ENCODE data around the gene NLRC5. TPM values are rescaled to one million over a fixed set of nuclear protein-coding genes. Genes with fewer than 3 reads are reported as not detected.
"Not testable (repeated sequence)": the region's sequence is repeated elsewhere in the genome, so short reads cannot be mapped to it uniquely, and the experiment has no call there.

Gene NLRC5
- total RNA-seq, 2 experiments from 2014 or later: 135 to 153 TPM

DNA sequence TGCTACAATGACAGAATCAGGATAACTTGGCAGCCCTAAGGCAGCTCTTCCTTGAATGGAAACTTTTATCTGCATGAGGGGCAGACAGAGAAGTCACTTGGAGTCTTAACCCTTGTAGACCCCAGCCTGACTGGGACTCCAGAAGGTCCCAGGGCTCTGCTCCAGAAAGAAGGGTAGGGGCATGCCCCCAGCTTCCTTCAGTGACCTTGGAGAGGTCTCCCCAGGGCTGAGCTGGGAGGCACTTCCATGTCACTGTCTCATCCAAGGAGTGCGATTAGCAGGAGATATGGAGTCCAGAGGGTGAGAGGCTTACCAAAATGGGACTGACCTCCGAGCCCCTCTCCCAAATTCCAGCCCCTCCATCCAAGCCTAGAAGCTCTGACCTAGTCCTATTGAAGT, 3.4 kb upstream of the NLRC5 start:
- ChIA-PET POLR2A (interaction anchor here (0.7 to 21.4 kb wide), 12 partner anchors 9 to 54 kb away, joined by 3 to 367 read pairs (median 8); partner anchors contain the start of gene HERPUD1), CTCF (interaction anchor here (0.9 to 8.3 kb wide), 5 partner anchors 11 to 60 kb away, joined by 3 to 87 read pairs (median 4); partner anchors contain the start of gene CETP)
- no peak for ATAC-seq
- peak overlapping the region; percentile 99 for H3K27ac Mint-ChIP-seq
- H3K36me3 Mint-ChIP-seq (ENCODE audit: low read depth): peaks cover 71% of the 10 kb centered on the region
- H3K9me3 Mint-ChIP-seq: no peaks in the 10 kb centered on the region
- DNase-seq: no peak
- peak overlapping the region; percentile 97 for H3K4me3 Mint-ChIP-seq
- TF ChIP-seq, protein P1, sequence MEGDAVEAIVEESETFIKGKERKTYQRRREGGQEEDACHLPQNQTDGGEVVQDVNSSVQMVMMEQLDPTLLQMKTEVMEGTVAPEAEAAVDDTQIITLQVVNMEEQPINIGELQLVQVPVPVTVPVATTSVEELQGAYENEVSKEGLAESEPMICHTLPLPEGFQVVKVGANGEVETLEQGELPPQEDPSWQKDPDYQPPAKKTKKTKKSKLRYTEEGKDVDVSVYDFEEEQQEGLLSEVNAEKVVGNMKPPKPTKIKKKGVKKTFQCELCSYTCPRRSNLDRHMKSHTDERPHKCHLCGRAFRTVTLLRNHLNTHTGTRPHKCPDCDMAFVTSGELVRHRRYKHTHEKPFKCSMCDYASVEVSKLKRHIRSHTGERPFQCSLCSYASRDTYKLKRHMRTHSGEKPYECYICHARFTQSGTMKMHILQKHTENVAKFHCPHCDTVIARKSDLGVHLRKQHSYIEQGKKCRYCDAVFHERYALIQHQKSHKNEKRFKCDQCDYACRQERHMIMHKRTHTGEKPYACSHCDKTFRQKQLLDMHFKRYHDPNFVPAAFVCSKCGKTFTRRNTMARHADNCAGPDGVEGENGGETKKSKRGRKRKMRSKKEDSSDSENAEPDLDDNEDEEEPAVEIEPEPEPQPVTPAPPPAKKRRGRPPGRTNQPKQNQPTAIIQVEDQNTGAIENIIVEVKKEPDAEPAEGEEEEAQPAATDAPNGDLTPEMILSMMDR (IDR thresholded peaks at IDR 0.05): no peak
- peaks cover 67% of the 10 kb centered on the region for H3K4me1 Mint-ChIP-seq (ENCODE audit: low read depth)
- intact Hi-C loops (cut with micrococcal nuclease): no loop called here
- H3K27me3 Mint-ChIP-seq: no peaks in the 10 kb centered on the region

DNA sequence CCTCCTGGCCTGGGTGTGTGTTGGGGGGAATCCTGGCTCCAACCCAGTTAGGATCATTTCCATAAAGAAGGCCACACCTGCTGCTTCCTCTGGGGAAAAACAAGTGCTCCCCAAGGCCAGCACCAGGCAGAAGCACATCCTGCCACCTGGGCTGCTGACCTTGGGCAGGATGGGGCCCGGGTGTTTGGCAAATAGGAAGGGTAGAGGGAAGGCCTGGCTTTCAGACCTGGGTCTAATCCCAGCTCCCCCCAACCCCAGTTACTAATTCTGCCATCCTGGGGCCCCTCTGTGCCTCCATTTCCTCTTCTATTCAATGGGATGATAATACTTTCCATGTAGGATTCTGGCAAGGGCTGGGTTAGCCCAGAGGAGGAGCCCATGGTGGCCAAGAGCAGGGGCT, 3.0 kb upstream of the NLRC5 start:
- peaks cover 70% of the 10 kb centered on the region for H3K36me3 Mint-ChIP-seq (ENCODE audit: low read depth)
- peaks cover 63% of the 10 kb centered on the region for H3K4me1 Mint-ChIP-seq (ENCODE audit: low read depth)
- H3K9me3 Mint-ChIP-seq: no peaks in the 10 kb centered on the region
- TF ChIP-seq, protein P1 (IDR thresholded peaks at IDR 0.05): no peak
- POLR2A ChIA-PET: interaction anchor here (0.7 to 21.4 kb wide), 13 partner anchors 8 to 117 kb away, joined by 3 to 367 read pairs (median 7); partner anchors contain the start of gene HERPUD1
- CTCF ChIA-PET: interaction anchor here (0.9 to 8.3 kb wide), 6 partner anchors 11 to 60 kb away, joined by 3 to 87 read pairs (median 4); partner anchors contain the start of gene CETP
- ATAC-seq (no peak), DNase-seq (no peak)
- peak overlapping the region; percentile 99 for H3K27ac Mint-ChIP-seq
- intact Hi-C loops (cut with micrococcal nuclease): no loop called here
- H3K27me3 Mint-ChIP-seq: no peaks in the 10 kb centered on the region
- H3K4me3 Mint-ChIP-seq: peak overlapping the region; percentile 97

DNA sequence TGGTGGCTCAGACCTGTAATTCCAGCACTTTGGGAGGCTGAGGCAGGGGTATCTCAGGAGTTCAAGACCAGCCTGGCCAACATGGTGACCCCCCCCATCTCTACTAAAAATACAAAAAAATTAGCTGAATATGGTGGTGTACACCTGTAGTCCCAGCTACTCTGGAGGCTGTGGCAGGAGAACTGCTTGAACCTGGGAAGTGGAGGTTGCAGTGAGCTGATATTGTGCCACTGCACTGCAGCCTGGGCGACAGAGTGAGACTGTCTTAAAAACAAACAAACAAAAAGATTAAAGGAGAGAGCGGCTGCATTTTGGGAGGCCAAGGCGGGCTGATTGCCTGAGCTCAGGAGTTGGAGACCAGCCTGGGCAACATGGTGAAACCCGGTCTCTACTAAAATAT, 2.4 kb upstream of the NLRC5 start:
- H3K27me3 Mint-ChIP-seq; ATAC-seq; intact Hi-C loops (cut with micrococcal nuclease); DNase-seq; H3K9me3 Mint-ChIP-seq: not testable (repeated sequence)
- Mint-ChIP-seq H3K36me3 (ENCODE audit: low read depth) (peaks cover 69% of the 10 kb centered on the region), H3K4me3 (peak overlapping the region; percentile 97), H3K27ac (peak overlapping the region; percentile 99), H3K4me1 (ENCODE audit: low read depth) (peaks cover 60% of the 10 kb centered on the region)
- POLR2A ChIA-PET: interaction anchor here (0.7 to 21.4 kb wide), 10 partner anchors 9 to 117 kb away, joined by 3 to 367 read pairs (median 10); no protein-coding TSS in a partner anchor
- CTCF ChIA-PET: interaction anchor here (1.0 to 8.3 kb wide), 4 partner anchors 11 to 59 kb away, joined by 3 to 87 read pairs (median 5); partner anchors contain the start of gene CETP

DNA sequence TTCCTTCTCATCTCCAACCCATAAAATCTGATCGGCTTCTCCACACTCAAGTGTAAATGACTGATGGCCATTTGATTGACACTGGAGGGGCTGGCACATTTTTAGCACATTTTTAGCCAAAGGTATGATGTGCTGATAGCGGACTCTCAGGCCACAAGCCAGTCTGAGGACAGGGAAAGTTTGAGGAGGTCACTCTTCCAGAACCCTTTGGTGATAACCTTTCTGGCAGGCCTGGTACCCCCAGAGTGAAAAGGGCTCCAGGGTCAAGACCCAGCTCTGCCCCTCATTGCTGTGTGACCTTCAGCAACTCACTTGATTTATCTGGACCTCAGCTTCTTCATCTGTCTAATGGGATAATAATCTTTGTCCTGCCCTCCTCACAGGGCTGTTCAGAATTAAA, 1.7 kb upstream of the NLRC5 start:
- Mint-ChIP-seq H3K4me1 (ENCODE audit: low read depth) (peaks cover 55% of the 10 kb centered on the region), H3K27ac (peak overlapping the region; percentile 99), H3K36me3 (ENCODE audit: low read depth) (peaks cover 67% of the 10 kb centered on the region), H3K9me3 (no peaks in the 10 kb centered on the region), H3K4me3 (peak overlapping the region; percentile 97), H3K27me3 (no peaks in the 10 kb centered on the region)
- ChIA-PET POLR2A (interaction anchor here (1.3 to 21.4 kb wide), 11 partner anchors 8 to 59 kb away, joined by 3 to 367 read pairs (median 21); no protein-coding TSS in a partner anchor), CTCF (interaction anchor here (1.0 to 8.3 kb wide), 5 partner anchors 20 to 121 kb away, joined by 3 to 87 read pairs (median 4); partner anchors contain the start of gene CETP)
- TF ChIP-seq, protein P1 (IDR thresholded peaks at IDR 0.05): no peak
- ATAC-seq (no peak), DNase-seq (no peak)
- intact Hi-C loops (cut with micrococcal nuclease): no loop called here

DNA sequence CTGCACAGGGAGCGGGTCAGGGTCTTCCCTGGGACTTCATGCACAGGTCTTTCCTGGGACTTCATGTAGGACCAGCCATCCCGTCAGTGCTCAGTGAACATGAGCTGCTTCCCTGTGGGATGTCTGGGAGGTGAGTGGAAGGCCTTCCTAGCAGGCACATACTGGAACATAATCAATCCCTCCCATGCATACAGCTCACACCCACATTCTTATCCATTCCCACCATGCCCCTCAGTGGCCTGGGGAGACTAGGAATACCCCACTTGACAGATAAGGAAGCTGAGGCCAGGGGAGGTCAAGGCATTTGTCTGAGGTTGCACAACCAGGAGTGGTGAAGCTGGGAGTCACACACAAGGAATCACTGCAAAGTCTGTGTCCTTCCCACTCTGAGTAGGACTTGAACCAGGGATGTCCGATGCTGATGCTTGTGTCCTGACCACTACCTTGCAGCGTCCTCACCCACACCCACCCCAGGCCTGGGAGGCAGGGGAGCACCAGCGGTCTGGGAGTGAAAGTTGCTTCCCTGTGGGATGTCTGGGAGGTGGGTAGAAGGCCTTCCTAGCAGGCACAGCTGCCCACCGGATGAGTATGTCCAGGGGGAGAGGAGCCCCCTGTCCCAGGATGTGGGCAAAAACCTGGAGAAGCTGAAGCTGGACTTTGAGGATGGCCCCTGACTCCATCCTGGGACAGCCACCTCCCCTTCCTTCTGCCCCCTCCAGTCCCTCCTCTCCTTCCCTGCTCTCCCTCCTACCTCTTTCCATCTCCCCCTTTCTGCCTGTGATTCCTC, 1.0 kb upstream of the NLRC5 start:
- H3K36me3 Mint-ChIP-seq (ENCODE audit: low read depth): peaks cover 64% of the 10 kb centered on the region

More for the DNA sequence above, 1.0 kb upstream of the NLRC5 start:
- ChIA-PET CTCF (interaction anchor here (1.1 to 8.3 kb wide), 9 partner anchors 18 to 122 kb away, joined by 3 to 87 read pairs (median 4); partner anchors contain the start of gene CETP), POLR2A (interaction anchor here (0.6 to 21.4 kb wide), 24 partner anchors 7 to 794 kb away, joined by 3 to 367 read pairs (median 6); partner anchors contain the start of gene HERPUD1)
- Mint-ChIP-seq H3K27ac (peak overlapping the region; percentile 99), H3K4me1 (ENCODE audit: low read depth) (peaks cover 55% of the 10 kb centered on the region), H3K4me3 (peak overlapping the region; percentile 97), H3K27me3 (no peaks in the 10 kb centered on the region), H3K9me3 (no peaks in the 10 kb centered on the region)
- TF ChIP-seq, protein P1 (IDR thresholded peaks at IDR 0.05): no peak
- DNase-seq (no peak), ATAC-seq (no peak)
- intact Hi-C loops (cut with micrococcal nuclease): no loop called here
